Kidney (tissue), 14 donors: ENCODE results near the gene CCDC197. TPM values are rescaled to one million over a fixed set of nuclear protein-coding genes. Genes with fewer than 3 reads are reported as not detected.
A peak's percentile ranks its signal among the peaks of the same experiment; 100 is the strongest.

Experiments used
- DNase-seq, 5 donors: peaks; one replicate each; pipeline ENCODE4 v3.0.0-alpha.2; 2013 to 2020
- FAIRE-seq: peaks from 2 replicates; lab custom pipeline; 2012; peaks lifted over from hg19 to GRCh38; lab: Jason Lieb, UNC
- H3K27ac ChIP-seq, 2 donors: one replicate each; pipeline ENCODE4 v1.7.0; 2013; ENCODE audit warnings: low read depth in 2 of 2, low read length in 2 of 2, inconsistent platforms in 1 of 2
- H3K27me3 ChIP-seq: one replicate; pipeline ENCODE4 v1.7.1; 2013; ENCODE audit warnings: low read length, inconsistent platforms; ENCODE audit not compliant: control insufficient read depth, insufficient read depth
- H3K36me3 ChIP-seq, 3 donors: one replicate each; pipeline versions ENCODE4 v1.7.0 to v1.7.1; 2013; ENCODE audit warnings: low read length in 3 of 3, control low read depth in 1 of 3, inconsistent platforms in 1 of 3; ENCODE audit not compliant: insufficient read depth in 3 of 3, control insufficient read depth in 2 of 3
- H3K4me1 ChIP-seq, 3 donors: one replicate each; pipeline versions ENCODE4 v1.7.0 to v1.7.1; 2013; ENCODE audit warnings: low read length in 3 of 3, inconsistent platforms in 1 of 3, low read depth in 1 of 3; ENCODE audit not compliant: control insufficient read depth in 2 of 3, insufficient read depth in 2 of 3
- H3K4me3 ChIP-seq, 3 donors: one replicate each; pipeline versions ENCODE4 v1.7.0 to v1.8.1; 2013; ENCODE audit warnings: low read length in 3 of 3, control low read depth in 1 of 3, inconsistent platforms in 1 of 3
- H3K9ac ChIP-seq, 3 donors: one replicate each; pipeline versions ENCODE4 v1.7.0 to v1.7.1; 2013; ENCODE audit warnings: low read length in 3 of 3, control low read depth in 1 of 3, inconsistent platforms in 1 of 3
- H3K9me3 ChIP-seq, 3 donors: one replicate each; pipeline versions ENCODE4 v1.7.0 to v1.7.1; 2013; ENCODE audit warnings: low read length in 3 of 3, control low read depth in 1 of 3, inconsistent platforms in 1 of 3; ENCODE audit not compliant: control insufficient read depth in 2 of 3, insufficient read depth in 1 of 3
- CTCF ChIP-seq: IDR thresholded peaks from 3 replicates; pipeline ENCODE4 v1.5.1; 2012; ENCODE audit warnings: mild to moderate bottlenecking, moderate library complexity, borderline replicate concordance; ENCODE audit not compliant: insufficient read depth; ENCODE audit errors: extremely low read depth
- intact Hi-C: fragments of 100-400 bp; cut with DNase I; formaldehyde crosslinking; loops from one replicate; pipeline ENCODE4 v1.11.1; 2022
- polyA plus RNA-seq: library from polyadenylated mRNA; stranded (reverse); fragments of 350-450 nt; fragmentation: Illumina TruSeq; extraction: RNeasy Lipid Tissue Mini Kit (QIAGEN cat#74804); gene quantifications from one replicate; pipeline ENCODE4 v1.2.3, GENCODE V29; 2014; ENCODE audit warnings: low read depth, low replicate concordance; ENCODE audit not compliant: insufficient read depth
- total RNA-seq: library from RNA; stranded (reverse); fragmentation: NEBNext Ultra II Directional; extraction: Animal tissue kit (Norgen Biotek cat#: 25700); gene quantifications from one replicate; pipeline ENCODE4 v1.2.1, GENCODE V29; 2021
- donor health status: control.
- donor health status: control.
- donor health status: control.
- donor health status: control.
- donor health status: control.
- donor health status: DM: yes; HTN: yes; CAD: no.
- donor health status: Normal renal cell carcinoma (clear cell type).

Gene CCDC197
- total and polyA plus RNA-seq, 2 donors from 2014 or later: not detected

GRCh38 chr14:93955850-93956481, 41.1 kb upstream of the CCDC197 start:
- Histone ChIP-seq H3K27ac (no peak overlapping the region), H3K9me3 (no peaks in the 10 kb centered on the region), H3K9ac (no peak overlapping the region), H3K4me3 (no peak overlapping the region), H3K27me3 (no peaks in the 10 kb centered on the region), H3K4me1 (peaks cover 0 to 3% (median 0%) of the 10 kb centered on the region in 3 donors), H3K36me3 (no peaks in the 10 kb centered on the region)
- intact Hi-C loops: no loop called here
- no peak for FAIRE-seq
- no peak for DNase-seq
- TF ChIP-seq CTCF: no peak

- Histone ChIP-seq H3K27ac (no peak overlapping the region), H3K9me3 (no peaks in the 10 kb centered on the region), H3K4me1 (peaks cover 0 to 3% (median 0%) of the 10 kb centered on the region in 3 donors), H3K4me3 (no peak overlapping the region), H3K9ac (no peak overlapping the region), H3K36me3 (no peaks in the 10 kb centered on the region), H3K27me3 (no peaks in the 10 kb centered on the region)
- FAIRE-seq: no peak
- intact Hi-C loops: no loop called here
- no peak for TF ChIP-seq CTCF
- DNase-seq: peak in 1 of 5 donors; percentile 52
Observed at GRCh38 chr14:93956514-93957332, 40.4 kb upstream of the CCDC197 start.

- Histone ChIP-seq H3K9me3 (no peaks in the 10 kb centered on the region), H3K27ac (no peak overlapping the region), H3K4me3 (no peak overlapping the region), H3K36me3 (no peaks in the 10 kb centered on the region), H3K27me3 (no peaks in the 10 kb centered on the region), H3K9ac (no peak overlapping the region), H3K4me1 (peaks cover 0 to 4% (median 0%) of the 10 kb centered on the region in 3 donors)
- no peak for TF ChIP-seq CTCF
- no peak for FAIRE-seq
- intact Hi-C loops: no loop called here
- DNase-seq: no peak
Observed at GRCh38 chr14:93957333-93957710, 39.8 kb upstream of the CCDC197 start.
